ENCODE data around the gene POLN.

DNA sequence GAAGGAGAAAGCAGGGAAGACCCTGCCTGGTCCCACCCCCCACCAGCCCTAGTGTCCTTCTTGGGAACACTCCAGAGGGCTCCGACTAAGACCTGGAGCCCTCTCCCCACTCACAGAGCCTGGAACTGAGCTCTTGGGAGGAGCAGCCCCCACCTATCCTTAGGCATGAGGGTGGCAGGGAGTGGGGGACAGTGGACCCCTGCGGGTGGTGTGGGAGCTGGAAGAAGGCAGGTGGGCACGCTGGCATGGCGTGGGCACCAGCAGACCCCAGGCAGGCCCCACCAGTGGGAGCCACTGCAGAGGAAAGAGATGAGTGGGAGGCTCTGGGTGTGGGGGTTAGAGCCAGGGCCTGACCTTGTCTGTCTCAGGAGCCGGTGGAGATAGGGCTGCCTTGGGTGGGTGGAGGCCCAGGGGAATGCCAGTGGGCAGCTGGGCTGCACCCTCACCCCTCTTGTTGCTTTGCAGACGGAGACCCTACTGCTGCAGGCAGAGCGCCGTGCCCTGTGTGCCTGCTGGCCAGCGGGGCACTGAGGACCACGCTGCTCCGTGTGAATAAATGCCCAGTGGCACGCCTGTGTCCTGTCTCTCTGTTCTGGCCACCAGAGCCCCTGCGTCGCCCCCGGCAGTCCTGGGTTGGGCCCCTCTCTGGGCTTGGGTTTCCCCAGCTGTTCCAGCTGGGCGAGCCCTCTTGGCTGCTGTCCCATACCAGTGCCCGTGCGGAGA, 198.4 kb downstream of the POLN start:
- TF ChIP-seq TAF1 (IDR thresholded peaks at IDR 0.05; ENCODE audit: borderline replicate concordance, insufficient read depth, low read length) (no peak), POLR2AphosphoS5 (IDR thresholded peaks at IDR 0.05; ENCODE audit: low read depth, low read length) (no peak)
